ENCODE measurements around the gene DYRK3.

Gene DYRK3

GRCh38 chr1:206596319-206596666, 39.0 kb upstream of the DYRK3 start:
- H3K9me3 Mint-ChIP-seq: no peaks in the 10 kb centered on the region
- H3K27ac Mint-ChIP-seq: no peak overlapping the region

GRCh38 chr1:206600527-206600926, 34.8 kb upstream of the DYRK3 start:
- H3K27me3 Mint-ChIP-seq (ENCODE audit: low read depth): no peaks in the 10 kb centered on the region
- no peak overlapping the region for H3K4me3 Mint-ChIP-seq
- no peaks in the 10 kb centered on the region for H3K4me1 Mint-ChIP-seq
- H3K27ac Mint-ChIP-seq: no peak overlapping the region
- TF ChIP-seq, protein P1, sequence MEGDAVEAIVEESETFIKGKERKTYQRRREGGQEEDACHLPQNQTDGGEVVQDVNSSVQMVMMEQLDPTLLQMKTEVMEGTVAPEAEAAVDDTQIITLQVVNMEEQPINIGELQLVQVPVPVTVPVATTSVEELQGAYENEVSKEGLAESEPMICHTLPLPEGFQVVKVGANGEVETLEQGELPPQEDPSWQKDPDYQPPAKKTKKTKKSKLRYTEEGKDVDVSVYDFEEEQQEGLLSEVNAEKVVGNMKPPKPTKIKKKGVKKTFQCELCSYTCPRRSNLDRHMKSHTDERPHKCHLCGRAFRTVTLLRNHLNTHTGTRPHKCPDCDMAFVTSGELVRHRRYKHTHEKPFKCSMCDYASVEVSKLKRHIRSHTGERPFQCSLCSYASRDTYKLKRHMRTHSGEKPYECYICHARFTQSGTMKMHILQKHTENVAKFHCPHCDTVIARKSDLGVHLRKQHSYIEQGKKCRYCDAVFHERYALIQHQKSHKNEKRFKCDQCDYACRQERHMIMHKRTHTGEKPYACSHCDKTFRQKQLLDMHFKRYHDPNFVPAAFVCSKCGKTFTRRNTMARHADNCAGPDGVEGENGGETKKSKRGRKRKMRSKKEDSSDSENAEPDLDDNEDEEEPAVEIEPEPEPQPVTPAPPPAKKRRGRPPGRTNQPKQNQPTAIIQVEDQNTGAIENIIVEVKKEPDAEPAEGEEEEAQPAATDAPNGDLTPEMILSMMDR (IDR thresholded peaks at IDR 0.05; ENCODE audit: unreplicated experiment in 3 of 3): no peak
- no peaks in the 10 kb centered on the region for H3K9me3 Mint-ChIP-seq
- peaks cover 66% of the 10 kb centered on the region for H3K36me3 Mint-ChIP-seq (ENCODE audit: low read depth)

More at GRCh38 chr1:206596319-206596666, 39.0 kb upstream of the DYRK3 start:
- Mint-ChIP-seq H3K4me3 (no peak overlapping the region), H3K36me3 (ENCODE audit: low read depth) (peaks cover 77% of the 10 kb centered on the region), H3K27me3 (ENCODE audit: low read depth) (no peaks in the 10 kb centered on the region), H3K4me1 (peaks cover 15% of the 10 kb centered on the region)
- TF ChIP-seq, protein P1 (IDR thresholded peaks at IDR 0.05; ENCODE audit: unreplicated experiment in 3 of 3): no peak

- Mint-ChIP-seq H3K9me3 (no peaks in the 10 kb centered on the region), H3K4me3 (no peak overlapping the region), H3K4me1 (peaks cover 9% of the 10 kb centered on the region), H3K27ac (no peak overlapping the region), H3K27me3 (ENCODE audit: low read depth) (no peaks in the 10 kb centered on the region), H3K36me3 (ENCODE audit: low read depth) (peaks cover 55% of the 10 kb centered on the region)
- TF ChIP-seq, protein P1 (IDR thresholded peaks at IDR 0.05; ENCODE audit: unreplicated experiment in 3 of 3): no peak
Observed at GRCh38 chr1:206604861-206605260, 30.5 kb upstream of the DYRK3 start.

DNA sequence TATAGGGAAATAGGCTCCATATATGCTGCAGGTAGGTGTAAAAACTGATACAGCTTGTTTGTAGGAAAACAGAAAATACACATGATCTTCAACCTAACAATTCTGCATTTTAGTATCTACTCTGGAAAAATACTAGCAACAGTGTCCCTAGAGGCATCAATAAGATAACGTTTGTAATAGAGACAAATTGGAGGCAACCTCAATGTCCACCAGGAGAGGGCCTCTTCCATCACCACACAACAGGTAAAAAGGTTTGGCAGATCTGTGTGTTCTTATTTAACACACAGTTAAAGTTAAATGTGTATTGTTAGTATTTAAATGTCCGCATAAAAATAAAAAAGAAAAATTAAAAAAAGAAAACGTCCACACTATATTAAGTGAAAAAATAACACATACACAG, 28.5 kb upstream of the DYRK3 start:
- TF ChIP-seq, protein P1 (IDR thresholded peaks at IDR 0.05; ENCODE audit: unreplicated experiment in 3 of 3): peak; percentile 51 to 60 (median 52)
- peaks cover 19% of the 10 kb centered on the region for H3K4me1 Mint-ChIP-seq
- H3K27me3 Mint-ChIP-seq (ENCODE audit: low read depth): no peaks in the 10 kb centered on the region
- H3K4me3 Mint-ChIP-seq: no peak overlapping the region
- H3K27ac Mint-ChIP-seq: no peak overlapping the region
- H3K9me3 Mint-ChIP-seq: no peaks in the 10 kb centered on the region
- H3K36me3 Mint-ChIP-seq (ENCODE audit: low read depth): peaks cover 51% of the 10 kb centered on the region

DNA sequence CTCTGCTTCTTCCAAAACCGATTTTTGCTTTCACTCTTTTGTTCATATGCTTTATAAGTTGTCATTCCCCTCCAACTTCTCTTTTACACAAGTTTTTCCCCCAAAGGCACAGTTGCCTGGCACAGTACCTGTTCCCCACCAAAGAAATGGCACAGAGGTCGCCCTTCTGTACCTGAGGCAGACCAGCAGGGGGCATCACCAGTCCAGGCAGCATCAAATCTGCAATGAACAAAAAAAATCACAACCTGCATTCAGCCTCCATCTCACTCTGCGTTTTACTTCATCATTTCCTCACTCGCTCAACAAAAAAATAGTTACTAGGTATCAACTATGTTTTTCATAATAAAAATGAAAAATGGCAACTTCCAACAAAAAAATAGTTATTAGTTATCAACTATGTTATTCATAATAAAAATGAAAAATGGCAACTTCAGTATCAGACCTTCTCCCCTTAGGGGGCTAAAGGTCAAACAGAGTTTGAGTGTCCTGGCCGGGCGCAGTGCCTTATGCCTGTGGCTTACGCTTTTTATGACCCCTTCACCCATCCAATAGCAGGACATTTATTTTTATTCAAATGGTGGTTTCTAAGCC, 27.1 kb upstream of the DYRK3 start:
- TF ChIP-seq, protein P1 (IDR thresholded peaks at IDR 0.05; ENCODE audit: unreplicated experiment in 3 of 3): peak; percentile 59 to 64 (median 63)
- Mint-ChIP-seq H3K4me1 (peaks cover 22% of the 10 kb centered on the region), H3K27me3 (ENCODE audit: low read depth) (no peaks in the 10 kb centered on the region), H3K9me3 (no peaks in the 10 kb centered on the region), H3K36me3 (ENCODE audit: low read depth) (peaks cover 38% of the 10 kb centered on the region), H3K27ac (no peak overlapping the region), H3K4me3 (no peak overlapping the region)

Data from nephron (organoid).